HG03108 (cell line): ENCODE data around the gene PCP4L1.
A peak's percentile ranks its signal among the peaks of the same experiment; 100 is the strongest.
"Not testable (repeated sequence)": the region's sequence is repeated elsewhere in the genome, so short reads cannot be mapped to it uniquely, and the experiment has no call there.

Experiments
- ATAC-seq: cut with Tn5 transposase; IDR thresholded peaks from one replicate; pipeline ENCODE4 v1.9.1; 2021; ENCODE audit warnings: moderate library complexity; ENCODE audit not compliant: unreplicated experiment

The PCP4L1 gene

GRCh38 chr1:161313554-161314200 lies 55.1 kb downstream of the PCP4L1 start:
- ATAC-seq: no peak

DNA sequence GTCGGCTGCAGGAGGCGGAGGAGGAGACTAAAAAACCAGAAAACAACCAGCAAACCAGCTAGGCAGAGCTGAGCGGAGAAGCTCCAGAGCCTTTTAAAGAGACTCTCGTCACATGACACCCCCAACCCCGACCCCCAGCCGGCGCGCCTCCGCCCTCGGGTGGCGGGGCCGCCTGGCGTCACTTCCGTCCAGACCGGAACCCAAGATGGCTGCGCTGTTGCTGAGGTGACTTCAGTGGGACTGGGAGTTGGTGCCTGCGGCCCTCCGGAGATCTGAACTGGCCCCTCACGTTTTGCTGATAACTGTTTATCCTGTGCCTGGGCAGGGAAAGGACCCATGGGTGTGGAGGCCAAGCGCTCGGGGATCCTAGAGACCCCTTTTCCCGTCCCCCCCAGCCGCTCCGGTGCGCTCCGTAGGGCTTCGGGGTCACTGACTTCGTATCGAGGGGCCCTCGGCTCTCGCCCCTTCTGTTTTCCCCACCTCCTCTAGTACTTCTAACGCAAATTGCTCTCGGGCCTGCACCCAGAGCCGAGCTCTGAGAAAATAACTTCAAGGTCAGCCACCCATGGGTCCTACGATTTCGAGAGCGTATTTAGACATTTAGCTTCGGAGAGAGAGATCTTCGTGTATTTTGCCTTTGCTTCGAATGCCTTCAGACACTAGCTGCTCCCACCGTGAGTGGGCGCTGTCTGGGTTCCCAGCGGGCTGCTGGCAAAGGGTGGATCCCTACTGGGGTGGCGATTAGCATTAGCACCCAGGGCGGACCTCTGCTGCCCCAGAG lies 55.8 kb downstream of the PCP4L1 start, which contains the start of gene SDHC:
Gene SDHC, plus strand, starts transcription at position 181 of the 781 bp plus-strand sequence. Its CDS starts 25 bp downstream, at position 206.
- ATAC-seq: peak; percentile 94

DNA sequence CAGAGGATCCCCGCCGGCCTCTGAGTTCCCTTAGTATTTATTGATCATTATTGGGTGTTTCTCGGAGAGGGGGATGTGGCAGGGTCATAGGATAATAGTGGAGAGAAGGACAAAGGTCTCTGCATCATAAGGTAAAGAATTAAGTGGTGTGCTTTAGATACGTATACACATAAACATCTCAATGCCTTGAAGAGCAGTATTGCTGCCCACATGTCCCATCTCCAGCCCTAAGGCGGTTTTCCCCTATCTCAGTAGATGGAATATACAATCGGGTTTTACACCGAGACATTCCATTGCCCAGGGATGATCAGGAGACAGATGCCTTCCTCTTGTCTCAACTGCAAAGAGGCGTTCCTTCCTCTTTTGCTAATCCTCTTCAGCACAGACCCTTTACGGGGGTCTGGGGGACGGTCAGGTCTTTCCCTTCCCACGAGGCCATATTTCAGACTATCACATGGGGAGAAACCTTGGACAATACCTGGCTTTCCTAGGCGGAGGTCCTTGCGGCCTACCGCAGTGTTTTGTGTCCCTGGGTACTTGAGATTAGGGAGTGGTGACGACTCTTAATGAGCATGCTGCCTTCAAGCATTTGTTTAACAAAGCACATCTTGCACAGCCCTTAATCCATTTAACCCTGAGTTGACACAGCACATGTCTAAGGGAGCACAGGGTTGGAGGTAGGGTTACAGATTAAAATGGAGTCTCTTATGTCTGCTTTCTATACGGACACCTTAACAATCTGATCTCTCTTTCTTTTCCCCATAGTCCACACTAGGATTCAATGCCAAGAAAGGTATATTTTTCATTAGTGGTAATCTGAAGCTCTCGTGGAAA lies 57.5 kb downstream of the PCP4L1 start:
- ATAC-seq: not testable (repeated sequence)

GRCh38 chr1:161324020-161324419 lies 65.5 kb downstream of the PCP4L1 start:
- no peak for ATAC-seq

- ATAC-seq: no peak
Measured at GRCh38 chr1:161330346-161330745, 71.8 kb downstream of the PCP4L1 start.

- no peak for ATAC-seq
Measured at GRCh38 chr1:161333166-161333565, 74.6 kb downstream of the PCP4L1 start.
